ENCODE results near the gene CCND2. TPM values are rescaled to one million over a fixed set of nuclear protein-coding genes. Genes with fewer than 3 reads are reported as not detected.

The CCND2 gene
- total RNA-seq, 2 experiments from 2014 or later, result 389 to 401 TPM

- no peak for DNase-seq
- H3K4me3 Mint-ChIP-seq, result no peak overlapping the region
- no peak overlapping the region for H3K27ac Mint-ChIP-seq
- peaks cover 2% of the 10 kb centered on the region for H3K4me1 Mint-ChIP-seq
- H3K36me3 Mint-ChIP-seq (ENCODE audit: low read depth), result peaks cover 68% of the 10 kb centered on the region
- no peaks in the 10 kb centered on the region for H3K9me3 Mint-ChIP-seq
- no peaks in the 10 kb centered on the region for H3K27me3 Mint-ChIP-seq
- POLR2A ChIA-PET, result interaction anchor here (1.5 kb wide), 1 partner anchor 15 kb away, joined by 4 read pairs; no protein-coding TSS in a partner anchor
- CTCF ChIA-PET, result interaction anchor here (0.7 kb wide), 1 partner anchor 19 kb away, joined by 3 read pairs; no protein-coding TSS in a partner anchor
These were observed 34.9 kb downstream of the CCND2 start for GRCh38 chr12:4308334-4308950.

DNA sequence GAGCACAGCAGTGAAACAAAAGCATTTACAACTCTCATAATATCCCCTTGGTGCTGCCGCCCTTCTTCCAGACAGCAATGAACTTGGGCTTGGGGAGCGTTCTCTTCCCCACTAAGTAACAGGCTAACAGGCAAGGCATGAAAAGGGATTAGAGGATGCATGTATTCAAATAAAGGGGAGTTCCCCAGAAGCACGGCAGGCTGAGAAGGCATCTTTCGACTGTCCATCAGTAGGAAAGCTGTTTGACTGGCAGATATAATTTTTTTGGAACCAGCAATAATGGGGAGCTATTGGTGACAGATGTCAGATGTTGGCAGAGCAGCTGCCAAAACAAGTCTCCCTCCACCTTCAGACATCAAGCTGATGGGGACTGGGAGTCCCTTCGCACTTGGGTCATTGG is 38.2 kb downstream of the CCND2 start:
- ChIA-PET POLR2A (interaction anchor here (0.9 kb wide), 1 partner anchor 11 kb away, joined by 3 read pairs; no protein-coding TSS in a partner anchor), CTCF (no interaction called here)
- H3K27ac Mint-ChIP-seq, result no peak overlapping the region
- no peak overlapping the region for H3K4me3 Mint-ChIP-seq
- H3K36me3 Mint-ChIP-seq (ENCODE audit: low read depth), result peaks cover 40% of the 10 kb centered on the region
- H3K9me3 Mint-ChIP-seq, result no peaks in the 10 kb centered on the region
- no peaks in the 10 kb centered on the region for H3K27me3 Mint-ChIP-seq
- no peak for DNase-seq
- peaks cover 1% of the 10 kb centered on the region for H3K4me1 Mint-ChIP-seq

DNA sequence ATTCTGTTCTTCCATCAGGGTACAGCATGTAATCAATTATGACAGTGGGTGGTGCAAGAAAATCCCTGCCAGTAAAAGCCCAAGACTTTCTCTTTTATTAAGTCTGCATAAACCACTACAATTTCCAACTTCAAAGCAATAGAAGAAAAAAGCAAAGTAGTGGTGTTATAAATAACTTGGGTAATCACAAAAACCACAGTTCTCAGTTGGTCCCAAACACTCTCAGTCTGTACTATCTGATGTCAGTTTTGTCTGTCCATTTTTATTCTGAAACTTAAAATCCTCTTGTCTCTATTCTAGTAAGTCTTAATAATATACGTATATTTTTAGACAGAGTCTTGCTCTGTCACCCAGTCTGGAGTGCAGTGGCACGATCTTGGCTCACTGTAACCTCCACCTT is 38.7 kb downstream of the CCND2 start:
- H3K27ac Mint-ChIP-seq, result no peak overlapping the region
- CTCF ChIA-PET, result no interaction called here
- H3K27me3 Mint-ChIP-seq, result no peaks in the 10 kb centered on the region

DNA sequence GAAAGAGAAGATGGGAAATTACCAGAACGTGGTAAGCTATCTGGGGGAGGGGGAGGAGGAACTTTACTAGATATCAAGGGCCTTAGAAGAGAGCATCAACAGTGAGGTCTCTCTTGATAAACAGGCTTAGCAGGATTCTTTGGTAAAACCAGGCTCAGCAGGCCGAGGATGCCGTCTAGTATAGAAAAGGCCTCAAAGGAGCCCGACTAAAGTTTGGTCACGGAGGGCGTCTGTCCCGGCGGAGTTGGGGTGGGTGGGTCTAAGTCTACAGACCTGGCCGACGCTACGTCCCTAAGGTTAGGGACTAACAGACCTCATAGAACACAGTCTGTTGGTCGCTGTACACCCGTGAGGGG is 46.9 kb downstream of the CCND2 start:
- ChIA-PET POLR2A (interaction anchor here (1.2 to 2.3 kb wide), 3 partner anchors 10 to 423 kb away, joined by 3 to 8 read pairs (median 4); no protein-coding TSS in a partner anchor), CTCF (no interaction called here)
- Mint-ChIP-seq H3K36me3 (ENCODE audit: low read depth) (peaks cover 14% of the 10 kb centered on the region), H3K27ac (peak overlapping the region; percentile 85), H3K27me3 (no peaks in the 10 kb centered on the region), H3K9me3 (no peaks in the 10 kb centered on the region), H3K4me3 (peak overlapping the region; percentile 85), H3K4me1 (peaks cover 40% of the 10 kb centered on the region)
- DNase-seq, result no peak

More for the DNA sequence above, 38.7 kb downstream of the CCND2 start:
- POLR2A ChIA-PET, result interaction anchor here (0.9 kb wide), 1 partner anchor 12 kb away, joined by 3 read pairs; no protein-coding TSS in a partner anchor
- H3K4me3 Mint-ChIP-seq, result no peak overlapping the region
- DNase-seq, result no peak
- H3K36me3 Mint-ChIP-seq (ENCODE audit: low read depth), result peaks cover 35% of the 10 kb centered on the region
- no peaks in the 10 kb centered on the region for H3K9me3 Mint-ChIP-seq
- H3K4me1 Mint-ChIP-seq, result peaks cover 1% of the 10 kb centered on the region

- CTCF ChIA-PET, result interaction anchor here (1.4 to 1.8 kb wide), 2 partner anchors 9 to 16 kb away, joined by 3 to 4 read pairs; no protein-coding TSS in a partner anchor
- no peaks in the 10 kb centered on the region for H3K9me3 Mint-ChIP-seq
- H3K4me1 Mint-ChIP-seq, result peaks cover 42% of the 10 kb centered on the region
- DNase-seq, result peak; percentile 93
- H3K27ac Mint-ChIP-seq, result peak within 1 kb of the TSS; percentile 85
- H3K36me3 Mint-ChIP-seq (ENCODE audit: low read depth), result peaks cover 14% of the 10 kb centered on the region
- H3K27me3 Mint-ChIP-seq, result no peaks in the 10 kb centered on the region
- peak within 1 kb of the TSS; percentile 85 for H3K4me3 Mint-ChIP-seq
- POLR2A ChIA-PET, result interaction anchor here (1.2 to 2.5 kb wide), 4 partner anchors 10 to 424 kb away, joined by 3 to 9 read pairs (median 6); no protein-coding TSS in a partner anchor
These were observed 47.5 kb downstream of the CCND2 start, which contains the start of gene TIGAR for GRCh38 chr12:4320853-4321701. Gene TIGAR, plus strand, starts transcription at chr12:4321213. Its CDS starts 59 bp downstream, at chr12:4321272.

GRCh38 chr12:4322726-4323125 is 49.2 kb downstream of the CCND2 start:
- DNase-seq, result no peak
- POLR2A ChIA-PET, result interaction anchor here (0.6 to 2.5 kb wide), 2 partner anchors 29 to 330 kb away, joined by 3 to 9 read pairs; no protein-coding TSS in a partner anchor
- H3K36me3 Mint-ChIP-seq (ENCODE audit: low read depth), result peaks cover 14% of the 10 kb centered on the region
- H3K4me1 Mint-ChIP-seq, result peaks cover 46% of the 10 kb centered on the region
- no peak overlapping the region for H3K27ac Mint-ChIP-seq
- H3K9me3 Mint-ChIP-seq, result no peaks in the 10 kb centered on the region
- H3K27me3 Mint-ChIP-seq, result no peaks in the 10 kb centered on the region
- peak overlapping the region; percentile 85 for H3K4me3 Mint-ChIP-seq
- CTCF ChIA-PET, result interaction anchor here (0.7 to 1.8 kb wide), 7 partner anchors 7 to 1413 kb away, joined by 3 to 4 read pairs (median 3); no protein-coding TSS in a partner anchor

Other genes with a start within 250 kb of the CCND2 start
- 10 to 100 TPM; 11.8 to 12.8 TPM for gene TIGAR, start 47.5 kb downstream of the CCND2 start, total RNA-seq
- gene FGF23, start 106.0 kb downstream of the CCND2 start, total RNA-seq, result not detected
- not detected for gene FGF6, start 172.1 kb downstream of the CCND2 start, total RNA-seq

All from activated CD4-positive, alpha-beta memory T cell treated with anti-CD3 and anti-CD28 coated beads, Interleukin-2, amount 10 ng/mL, durations not matched to agents 7 days and 5 days (primary cell).